Measurements from ENCODE around the gene GABRD.

GRCh38 chr1:2049225-2049717 is 30.1 kb downstream of the GABRD start:
- TF ChIP-seq CTCF (IDR thresholded peaks at IDR 0.05) (peak; percentile 31 to 38 (median 36)), POLR2A (IDR thresholded peaks at IDR 0.05) (no peak)

All from right lobe of liver (tissue), 4 donors.